ENCODE measurements around the gene TLL2.

DNA sequence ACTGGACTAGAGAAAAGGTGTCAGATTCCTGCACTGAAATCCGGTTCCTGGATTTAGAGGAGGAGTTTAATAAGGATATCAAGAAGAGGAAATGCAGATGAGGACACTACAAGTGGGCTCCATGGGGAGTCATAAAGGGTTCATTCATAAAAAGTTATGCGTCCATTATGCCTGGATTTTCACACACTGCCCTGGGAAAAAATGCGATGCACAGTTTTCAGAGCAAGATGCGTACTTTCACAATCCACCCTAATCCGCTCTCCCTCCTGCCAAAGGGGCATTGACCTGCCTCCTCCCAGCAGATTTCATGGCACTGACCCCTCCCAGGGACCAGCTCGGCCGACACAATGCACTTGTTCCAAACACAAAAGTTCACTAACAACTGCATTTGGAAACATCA is 112.7 kb downstream of the TLL2 start:
- TF ChIP-seq CTCF (IDR thresholded peaks at IDR 0.05) (no peak), EP300 (IDR thresholded peaks at IDR 0.05) (no peak), POLR2A (IDR thresholded peaks at IDR 0.05) (no peak)

All from gastroesophageal sphincter (tissue), 3 donors.